CD4-positive, CD25-positive, alpha-beta regulatory T cell (primary cell): ENCODE measurements around the gene QSOX2. TPM values are rescaled to one million over a fixed set of nuclear protein-coding genes. Genes with fewer than 3 reads are reported as not detected.
A peak's percentile ranks its signal among the peaks of the same experiment; 100 is the strongest.

Experiments used
- ATAC-seq, 2 donors: fragments of 150-1000 bp; cut with Tn5 transposase; one replicate each; pipeline ENCODE4 v1.10.0; 2021; ENCODE audit warnings: low read depth in 2 of 2, moderate number of reproducible peaks in 2 of 2, moderate library complexity in 1 of 2
- DNase-seq, 3 donors: peaks; one replicate each; pipeline versions ENCODE4 v3.0.0 to v3.0.0-alpha.2; 2012 to 2022; ENCODE audit warnings: mixed read lengths in 1 of 3
- H3K27ac ChIP-seq: one replicate; pipeline ENCODE4 v1.7.0; 2013; ENCODE audit warnings: mild to moderate bottlenecking, low read length; ENCODE audit not compliant: insufficient read depth, poor library complexity, severe bottlenecking
- H3K27me3 ChIP-seq: one replicate; pipeline ENCODE4 v1.7.0; 2013; ENCODE audit warnings: low read length; ENCODE audit not compliant: control insufficient read depth, insufficient read depth
- H3K36me3 ChIP-seq: one replicate; pipeline ENCODE4 v1.7.0; 2013; ENCODE audit warnings: mild to moderate bottlenecking, low read length, moderate library complexity; ENCODE audit not compliant: control insufficient read depth, insufficient read depth
- H3K4me1 ChIP-seq: 2 replicates; pipeline ENCODE4 v1.7.0; 2013; ENCODE audit warnings: mild to moderate bottlenecking, low read length; ENCODE audit not compliant: insufficient read depth, control insufficient read depth, poor library complexity, severe bottlenecking
- H3K4me3 ChIP-seq: one replicate; pipeline ENCODE4 v1.7.0; 2013; ENCODE audit warnings: low read depth, mild to moderate bottlenecking, low read length, moderate library complexity
- H3K9me3 ChIP-seq, 2 experiments: 1 replicate in 1 of 2; 2 replicates in 1 of 2; pipeline ENCODE4 v1.7.0; 2013; ENCODE audit warnings: low read length in 2 of 2, mild to moderate bottlenecking in 1 of 2, moderate library complexity in 1 of 2; ENCODE audit not compliant: control insufficient read depth in 2 of 2
- H3K27ac Mint-ChIP-seq, 3 donors: one replicate each; pipeline ENCODE4 v1.8.0; 2020 to 2022; ENCODE audit warnings: mild to moderate bottlenecking in 3 of 3, mixed read lengths in 3 of 3, moderate library complexity in 2 of 3
- H3K27me3 Mint-ChIP-seq: one replicate; pipeline ENCODE4 v1.8.0; 2022; ENCODE audit warnings: mild to moderate bottlenecking, mixed read lengths
- H3K36me3 Mint-ChIP-seq: one replicate; pipeline ENCODE4 v1.8.0; 2020; ENCODE audit warnings: mixed read lengths
- H3K4me1 Mint-ChIP-seq, 4 donors: one replicate each; pipeline ENCODE4 v1.8.0; 2020 to 2022; ENCODE audit warnings: mixed read lengths in 4 of 4, mild to moderate bottlenecking in 1 of 4
- H3K4me3 Mint-ChIP-seq, 4 donors: one replicate each; pipeline ENCODE4 v1.8.0; 2020 to 2022; ENCODE audit warnings: mild to moderate bottlenecking in 4 of 4, mixed read lengths in 4 of 4, moderate library complexity in 3 of 4
- H3K9me3 Mint-ChIP-seq, 7 donors: one replicate each; pipeline ENCODE4 v1.8.0; 2020 to 2022; ENCODE audit warnings: mixed read lengths in 7 of 7, mild to moderate bottlenecking in 3 of 7, moderate library complexity in 2 of 7
- polyA plus RNA-seq, 4 donors: library from polyadenylated mRNA; unstranded; fragments of 300-500 nt; fragmentation: Illumina TruSeq; gene quantifications; one replicate each; pipeline ENCODE4 v1.2.3, GENCODE V29; 2021
- total RNA-seq: library from RNA; stranded (reverse); gene quantifications from one replicate; pipeline ENCODE4 v1.2.3, GENCODE V29; 2022

QSOX2 gene
- total and polyA plus RNA-seq, 5 donors from 2014 or later: 0.33 to 16.6 (median 0.46) TPM

- no peaks in the 10 kb centered on the region for H3K4me1 Mint-ChIP-seq
- no peaks in the 10 kb centered on the region for H3K27me3 Mint-ChIP-seq
- H3K9me3 ChIP-seq: no peaks in the 10 kb centered on the region
- no peak overlapping the region for H3K4me3 Mint-ChIP-seq
- no peaks in the 10 kb centered on the region for H3K4me1 ChIP-seq
- no peak overlapping the region for H3K4me3 ChIP-seq
- H3K36me3 ChIP-seq: no peaks in the 10 kb centered on the region
- no peak overlapping the region for H3K27ac Mint-ChIP-seq
- DNase-seq (no peak), ATAC-seq (no peak)
- no peaks in the 10 kb centered on the region for H3K36me3 Mint-ChIP-seq
- H3K27me3 ChIP-seq: no peaks in the 10 kb centered on the region
- peaks cover 0 to 3% (median 0%) of the 10 kb centered on the region in 7 donors for H3K9me3 Mint-ChIP-seq
- H3K27ac ChIP-seq: no peak overlapping the region
Measured at GRCh38 chr9:136174779-136175615, 70.6 kb downstream of the QSOX2 start.

DNA sequence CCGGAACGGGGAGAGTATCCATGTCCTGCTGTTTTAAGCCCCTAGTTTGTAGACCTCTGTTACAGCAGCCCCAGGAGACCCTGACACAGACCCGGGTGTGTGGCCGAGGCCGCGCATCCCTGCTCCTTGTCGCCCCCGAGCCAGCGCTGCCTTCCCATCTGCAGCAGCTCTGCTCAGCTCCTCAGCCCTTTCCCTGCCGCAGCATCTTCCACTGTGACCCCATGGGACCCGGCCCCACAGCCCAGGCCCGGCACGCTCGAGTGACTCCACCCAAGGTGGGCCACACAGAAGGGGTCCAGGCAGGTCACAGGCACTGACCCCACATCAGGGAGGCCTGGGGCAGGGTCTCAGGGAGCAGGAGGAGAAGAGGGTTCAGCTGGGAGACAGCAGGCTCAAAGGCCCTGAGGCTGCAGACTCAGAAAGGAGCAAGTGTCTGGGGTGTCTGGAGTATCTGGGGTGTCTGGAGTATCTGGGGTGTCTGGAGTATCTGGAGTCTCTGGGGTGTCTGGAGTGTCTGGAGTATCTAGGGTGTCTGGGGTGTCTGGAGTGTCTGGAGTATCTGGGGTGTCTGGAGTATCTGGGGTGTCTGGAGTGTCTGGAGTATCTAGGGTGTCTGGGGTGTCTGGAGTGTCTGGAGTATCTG, 71.8 kb downstream of the QSOX2 start:
- Mint-ChIP-seq H3K4me3 (no peak overlapping the region), H3K27ac (no peak overlapping the region), H3K4me1 (no peaks in the 10 kb centered on the region), H3K27me3 (no peaks in the 10 kb centered on the region), H3K9me3 (peaks cover 0 to 3% (median 0%) of the 10 kb centered on the region in 7 donors), H3K36me3 (no peaks in the 10 kb centered on the region)
- ATAC-seq: no peak
- Histone ChIP-seq H3K9me3 (no peaks in the 10 kb centered on the region), H3K36me3 (no peaks in the 10 kb centered on the region), H3K4me3 (no peak overlapping the region), H3K4me1 (no peaks in the 10 kb centered on the region), H3K27me3 (no peaks in the 10 kb centered on the region), H3K27ac (no peak overlapping the region)
- DNase-seq: no peak

DNA sequence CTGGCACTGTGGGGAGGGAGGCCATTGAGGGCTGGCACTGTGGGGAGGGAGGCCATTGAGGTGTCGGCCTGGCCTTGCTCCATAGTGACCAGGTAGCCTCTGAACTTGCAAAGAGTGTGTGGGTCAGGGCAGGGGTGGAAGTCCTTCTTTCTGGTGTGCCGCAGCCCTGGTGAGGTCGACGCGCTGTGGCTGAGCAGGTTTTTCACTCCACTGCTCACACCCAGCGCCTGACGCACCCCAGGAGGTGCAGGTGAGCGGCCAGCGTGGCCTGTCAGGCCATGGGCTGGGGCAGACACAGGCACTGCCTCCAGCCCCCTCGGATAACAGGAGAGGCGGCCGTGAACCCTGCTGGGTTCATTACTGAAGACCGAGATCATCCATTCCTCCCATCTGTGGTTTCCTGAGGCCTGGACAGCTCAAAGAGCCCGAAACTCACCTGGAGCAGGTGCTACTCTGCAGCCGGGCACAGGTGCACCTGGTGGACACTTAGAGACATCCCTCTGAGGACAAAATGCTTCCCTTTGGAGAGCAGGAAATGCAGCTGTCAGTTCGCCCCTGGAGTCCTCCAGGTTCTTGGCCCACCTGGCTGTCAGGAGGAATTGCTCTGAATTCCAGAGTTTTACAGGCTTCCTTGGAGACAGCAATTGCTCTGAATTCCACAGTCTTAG, 73.1 kb downstream of the QSOX2 start:
- no peaks in the 10 kb centered on the region for H3K27me3 Mint-ChIP-seq
- no peak for DNase-seq
- no peaks in the 10 kb centered on the region for H3K36me3 ChIP-seq
- H3K9me3 ChIP-seq: no peaks in the 10 kb centered on the region
- no peak overlapping the region for H3K4me3 Mint-ChIP-seq
- no peaks in the 10 kb centered on the region for H3K4me1 ChIP-seq
- H3K27me3 ChIP-seq: no peaks in the 10 kb centered on the region
- no peak overlapping the region for H3K27ac Mint-ChIP-seq
- no peak overlapping the region for H3K27ac ChIP-seq
- no peak overlapping the region for H3K4me3 ChIP-seq
- ATAC-seq: no peak
- H3K4me1 Mint-ChIP-seq: no peaks in the 10 kb centered on the region
- H3K9me3 Mint-ChIP-seq: peaks cover 0 to 3% (median 0%) of the 10 kb centered on the region in 7 donors
- no peaks in the 10 kb centered on the region for H3K36me3 Mint-ChIP-seq

GRCh38 chr9:136171801-136172411, 73.7 kb downstream of the QSOX2 start:
- no peaks in the 10 kb centered on the region for H3K27me3 Mint-ChIP-seq
- DNase-seq: no peak
- H3K4me1 ChIP-seq: no peaks in the 10 kb centered on the region

DNA sequence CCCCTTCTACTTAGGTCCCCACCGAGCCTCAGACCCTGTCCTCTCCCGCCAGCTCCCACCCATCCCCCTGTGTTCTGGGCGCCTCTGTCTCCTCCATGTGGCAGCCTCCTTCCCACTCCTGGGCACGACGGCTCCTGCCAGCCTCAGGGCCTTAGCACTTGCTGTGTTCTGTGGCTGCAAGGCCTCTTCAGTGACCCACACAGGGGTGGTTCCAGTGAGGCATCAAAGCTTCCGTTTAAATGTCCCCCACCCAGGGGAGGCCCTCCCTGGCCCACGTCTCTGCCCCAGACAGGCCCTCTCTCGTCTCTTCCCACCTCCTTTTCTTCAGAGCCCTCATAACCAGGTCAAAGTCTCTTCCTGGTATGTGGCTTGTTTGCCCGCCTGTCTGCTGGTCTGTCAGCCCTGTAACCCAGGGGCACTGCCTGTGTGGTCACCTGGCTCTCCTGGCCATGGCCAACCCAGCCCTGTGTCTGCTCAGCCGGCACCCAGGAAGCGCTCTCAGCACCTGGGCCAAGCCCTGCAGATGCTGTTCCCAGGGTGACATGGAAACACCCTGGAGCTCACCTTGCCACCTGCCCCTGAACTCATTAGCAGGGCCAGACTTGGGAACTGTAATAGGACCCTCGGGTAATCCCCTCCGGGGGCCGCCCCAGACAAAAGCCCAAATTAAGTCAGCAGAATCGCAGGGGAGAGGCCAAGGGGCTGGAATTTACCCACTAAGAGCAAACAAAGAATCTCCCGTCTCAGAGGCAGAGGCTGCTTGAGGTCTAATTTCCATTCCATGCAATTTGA, 74.4 kb downstream of the QSOX2 start:
- peaks cover 0 to 3% (median 0%) of the 10 kb centered on the region in 7 donors for H3K9me3 Mint-ChIP-seq
- no peak for DNase-seq
- no peaks in the 10 kb centered on the region for H3K36me3 ChIP-seq
- H3K9me3 ChIP-seq: no peaks in the 10 kb centered on the region
- no peak overlapping the region for H3K4me3 Mint-ChIP-seq
- ATAC-seq: no peak
- no peaks in the 10 kb centered on the region for H3K4me1 ChIP-seq
- no peak overlapping the region for H3K27ac Mint-ChIP-seq
- H3K4me3 ChIP-seq: no peak overlapping the region
- H3K36me3 Mint-ChIP-seq: no peaks in the 10 kb centered on the region
- no peak overlapping the region for H3K27ac ChIP-seq
- no peaks in the 10 kb centered on the region for H3K4me1 Mint-ChIP-seq
- no peaks in the 10 kb centered on the region for H3K27me3 ChIP-seq
- no peaks in the 10 kb centered on the region for H3K27me3 Mint-ChIP-seq

More at GRCh38 chr9:136171801-136172411, 73.7 kb downstream of the QSOX2 start:
- Histone ChIP-seq H3K9me3 (no peaks in the 10 kb centered on the region), H3K36me3 (no peaks in the 10 kb centered on the region), H3K27ac (no peak overlapping the region), H3K4me3 (no peak overlapping the region), H3K27me3 (no peaks in the 10 kb centered on the region)
- ATAC-seq: no peak
- Mint-ChIP-seq H3K27ac (no peak overlapping the region), H3K9me3 (peaks cover 0 to 3% (median 0%) of the 10 kb centered on the region in 7 donors), H3K36me3 (no peaks in the 10 kb centered on the region), H3K4me3 (no peak overlapping the region), H3K4me1 (no peaks in the 10 kb centered on the region)

DNA sequence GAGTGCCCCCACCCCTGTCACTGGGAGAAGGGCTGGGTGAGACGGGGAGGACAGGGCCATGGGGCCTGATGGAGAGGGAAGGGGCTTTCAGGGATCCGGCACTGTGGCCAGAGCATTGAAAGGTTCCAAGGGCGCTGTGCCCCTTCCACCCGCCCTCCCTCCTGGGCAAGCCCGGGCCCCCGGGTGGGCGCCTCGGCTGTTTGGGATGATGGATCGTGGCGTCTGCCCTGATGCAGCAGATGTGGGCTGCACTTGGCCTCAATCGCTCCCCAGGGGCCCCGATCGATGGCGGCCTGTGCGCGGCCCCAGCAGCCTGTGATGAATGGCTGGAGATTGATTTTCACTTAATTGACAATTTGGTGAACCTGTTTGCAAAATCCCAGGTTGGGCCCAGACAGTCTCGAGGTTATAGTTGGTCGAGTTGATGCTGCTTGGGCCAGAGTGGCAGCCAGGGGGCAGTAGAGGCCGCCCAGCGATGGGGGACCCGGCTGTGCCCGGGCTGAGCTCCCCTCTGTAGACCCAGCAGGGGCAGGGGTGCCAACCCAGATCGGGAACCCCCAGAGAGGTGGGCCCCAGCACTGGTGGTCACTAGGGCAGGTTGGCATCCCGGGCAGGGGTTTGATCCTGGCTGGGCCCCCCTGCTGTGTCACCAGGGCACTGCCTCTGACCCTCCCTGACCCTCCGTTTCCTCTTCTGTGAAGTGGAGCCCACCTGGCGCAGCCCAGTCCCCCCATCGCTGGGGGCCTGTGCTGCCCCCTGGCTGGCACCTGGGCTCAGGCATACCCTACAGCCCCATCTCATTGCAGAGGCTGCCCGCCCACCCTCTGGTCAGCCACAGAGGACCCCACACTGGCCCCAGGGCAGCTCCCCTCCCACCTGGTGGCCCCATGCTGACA, 75.4 kb downstream of the QSOX2 start:
- peaks cover 0 to 3% (median 0%) of the 10 kb centered on the region in 7 donors for H3K9me3 Mint-ChIP-seq
- H3K27ac Mint-ChIP-seq: no peak overlapping the region
- no peak overlapping the region for H3K4me3 Mint-ChIP-seq
- Histone ChIP-seq H3K4me1 (no peaks in the 10 kb centered on the region), H3K27ac (no peak overlapping the region), H3K36me3 (no peaks in the 10 kb centered on the region), H3K27me3 (no peaks in the 10 kb centered on the region), H3K4me3 (no peak overlapping the region), H3K9me3 (no peaks in the 10 kb centered on the region)
- peak in 1 of 2 donors; percentile 48 for ATAC-seq
- H3K36me3 Mint-ChIP-seq: no peaks in the 10 kb centered on the region
- DNase-seq: peak; percentile 27 to 40 (median 29)
- H3K27me3 Mint-ChIP-seq: no peaks in the 10 kb centered on the region
- H3K4me1 Mint-ChIP-seq: no peaks in the 10 kb centered on the region
